Measurements from ENCODE around the gene MESD. TPM values are rescaled to one million over a fixed set of nuclear protein-coding genes. Genes with fewer than 3 reads are reported as not detected.

Gene MESD
- total and polyA plus RNA-seq, 9 of the 15 experiments (the other 6 are each of a cell fraction or from before 2014, with no cell fraction given) = 11.3 to 39.7 (median 22.8) TPM

DNA sequence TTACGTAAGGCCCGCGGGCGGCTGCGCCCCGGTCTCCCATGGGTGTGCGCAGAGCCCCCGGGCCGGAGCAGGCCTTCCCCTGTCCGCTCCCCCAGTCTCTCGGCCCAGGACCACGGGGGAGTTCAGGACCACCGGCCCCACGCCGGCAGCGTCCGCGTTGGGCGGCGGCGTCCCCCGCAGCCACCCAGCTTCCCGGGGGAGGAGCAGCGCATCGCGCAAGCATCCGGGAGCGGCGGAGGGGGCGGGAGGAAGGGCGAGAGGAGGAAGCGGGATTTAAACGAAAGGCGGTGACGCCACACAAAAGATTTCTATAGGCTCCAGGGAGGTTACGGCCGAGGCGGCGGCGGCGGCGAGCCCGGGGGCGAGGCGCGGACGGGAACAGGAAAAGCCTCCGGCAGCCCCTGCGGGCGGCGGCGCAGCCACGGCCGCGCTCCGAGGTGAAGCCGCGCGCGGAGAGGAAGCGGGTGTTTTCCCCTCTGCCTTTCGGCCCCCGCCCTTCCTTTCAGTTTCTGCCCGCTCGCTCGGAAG lies 11.1 kb upstream of the MESD start, which contains the start of gene TLNRD1 (continued):
- no peak for TF ChIP-seq PRDM10 (IDR thresholded peaks at IDR 0.05; ENCODE audit: partially characterized antibody)
- no peak for TF ChIP-seq MCM5 (IDR thresholded peaks at IDR 0.05; ENCODE audit: low read depth)
- no peak for TF ChIP-seq STAG1 (CRISPR knock-in tag; IDR thresholded peaks at IDR 0.05; ENCODE audit: borderline replicate concordance)
- TF ChIP-seq NELFE (IDR thresholded peaks at IDR 0.05; ENCODE audit: insufficient read depth, insufficient read length) = no peak
- TF ChIP-seq, protein P1, sequence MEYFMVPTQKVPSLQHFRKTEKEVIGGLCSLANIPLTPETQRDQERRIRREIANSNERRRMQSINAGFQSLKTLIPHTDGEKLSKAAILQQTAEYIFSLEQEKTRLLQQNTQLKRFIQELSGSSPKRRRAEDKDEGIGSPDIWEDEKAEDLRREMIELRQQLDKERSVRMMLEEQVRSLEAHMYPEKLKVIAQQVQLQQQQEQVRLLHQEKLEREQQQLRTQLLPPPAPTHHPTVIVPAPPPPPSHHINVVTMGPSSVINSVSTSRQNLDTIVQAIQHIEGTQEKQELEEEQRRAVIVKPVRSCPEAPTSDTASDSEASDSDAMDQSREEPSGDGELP (CRISPR knock-in tag; IDR thresholded peaks at IDR 0.05; ENCODE audit: borderline replicate concordance) = peak; percentile 56; the same call in 1 of the 2 replicates
- TF ChIP-seq HMG20B (CRISPR knock-in tag; IDR thresholded peaks at IDR 0.05) = no peak
- no peak for TF ChIP-seq TFAM (CRISPR knock-in tag; conservative IDR thresholded peaks at IDR 0.05)
- TF ChIP-seq ZNF449 (CRISPR knock-in tag; IDR thresholded peaks at IDR 0.05) = no peak
- no peak for TF ChIP-seq PYGO2 (tag; IDR thresholded peaks at IDR 0.05)
- TF ChIP-seq YBX1 (IDR thresholded peaks at IDR 0.05) = no peak
- TF ChIP-seq ETV1 (tag; conservative IDR thresholded peaks at IDR 0.05; ENCODE audit: low read depth) = peak; percentile 39
- no peak for TF ChIP-seq ZNF311 (CRISPR knock-in tag; IDR thresholded peaks at IDR 0.05)
- TF ChIP-seq TBP (optimal IDR thresholded peaks at IDR 0.05; ENCODE audit: low read depth, low read length) = peak; percentile 36
- no peak for TF ChIP-seq ERF (CRISPR knock-in tag; IDR thresholded peaks at IDR 0.05)
- TF ChIP-seq CGGBP1 (CRISPR knock-in tag; IDR thresholded peaks at IDR 0.05) = no peak
- TF ChIP-seq TRIM28 (IDR thresholded peaks at IDR 0.05) = no peak
- TF ChIP-seq, protein P2, sequence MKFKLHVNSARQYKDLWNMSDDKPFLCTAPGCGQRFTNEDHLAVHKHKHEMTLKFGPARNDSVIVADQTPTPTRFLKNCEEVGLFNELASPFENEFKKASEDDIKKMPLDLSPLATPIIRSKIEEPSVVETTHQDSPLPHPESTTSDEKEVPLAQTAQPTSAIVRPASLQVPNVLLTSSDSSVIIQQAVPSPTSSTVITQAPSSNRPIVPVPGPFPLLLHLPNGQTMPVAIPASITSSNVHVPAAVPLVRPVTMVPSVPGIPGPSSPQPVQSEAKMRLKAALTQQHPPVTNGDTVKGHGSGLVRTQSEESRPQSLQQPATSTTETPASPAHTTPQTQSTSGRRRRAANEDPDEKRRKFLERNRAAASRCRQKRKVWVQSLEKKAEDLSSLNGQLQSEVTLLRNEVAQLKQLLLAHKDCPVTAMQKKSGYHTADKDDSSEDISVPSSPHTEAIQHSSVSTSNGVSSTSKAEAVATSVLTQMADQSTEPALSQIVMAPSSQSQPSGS (CRISPR knock-in tag; IDR thresholded peaks at IDR 0.05) = no peak; the same call in 1 of the 2 replicates
- TF ChIP-seq ARID2 (IDR thresholded peaks at IDR 0.05) = no peak
- peak; percentile 24 for TF ChIP-seq CCNT2 (IDR thresholded peaks at IDR 0.05; ENCODE audit: borderline replicate concordance, extremely low read depth, insufficient read length, low read depth, low read length)
- no peak for TF ChIP-seq ZEB2 (IDR thresholded peaks at IDR 0.05)
- TF ChIP-seq ADNP (tag; IDR thresholded peaks at IDR 0.05) = no peak
